ENCODE data around the gene SND1. TPM values are rescaled to one million over a fixed set of nuclear protein-coding genes. Genes with fewer than 3 reads are reported as not detected.
A peak's percentile ranks its signal among the peaks of the same experiment; 100 is the strongest.

The SND1 gene
- total and polyA plus RNA-seq, 2 donors (not counting 3 experiments of a cell fraction or from before 2014, with no cell fraction given) = 116 to 249 TPM

DNA sequence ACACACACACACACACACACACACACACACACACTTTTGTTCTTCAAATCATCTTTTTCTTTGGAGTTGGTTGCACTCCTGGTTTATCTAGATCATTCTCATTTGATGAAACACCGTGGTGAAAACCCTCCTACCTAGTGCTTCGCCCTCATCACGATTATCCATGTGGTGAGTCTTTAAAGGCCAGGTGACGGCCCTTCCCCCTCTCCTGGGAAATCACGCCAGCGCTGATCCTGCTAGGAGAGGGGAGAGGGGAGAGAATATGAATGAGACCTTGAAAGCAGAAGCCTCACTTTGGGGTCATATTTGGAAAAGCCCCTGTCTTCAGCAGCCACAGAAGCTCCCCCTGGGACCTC is 483.1 kb downstream of the SND1 start:
- BruUV-seq (replicated peaks) = no TSS peak
- dilution Hi-C loops (cut with MboI; ENCODE audit: extremely low pct_ligation_motif_present, low sequenced_read_pairs) = no loop called here
- POLR2A ChIA-PET = no interaction called here
- H3K9ac ChIP-seq (replicated peaks; ENCODE audit: extremely low read depth, insufficient read depth, low read length) = peak overlapping the region; percentile 13
- no peaks in the 10 kb centered on the region for H3K36me3 ChIP-seq (ENCODE audit: control insufficient read depth in 2 of 2, extremely low read depth in 1 of 2, insufficient read depth in 2 of 2, low read length in 2 of 2)
- TF ChIP-seq EZH2 (IDR thresholded peaks at IDR 0.05; ENCODE audit: borderline replicate concordance, low read depth, low read length, severe bottlenecking) (no peak), MYC (IDR thresholded peaks at IDR 0.05; ENCODE audit: low read depth, low read length) (no peak), JUN (IDR thresholded peaks at IDR 0.05; ENCODE audit: borderline replicate concordance, insufficient read depth, insufficient read length, low read depth) (no peak), POLR2A (IDR thresholded peaks at IDR 0.05; ENCODE audit: low read depth, low read length) (no peak), POLR2AphosphoS5 (IDR thresholded peaks at IDR 0.05; ENCODE audit: insufficient read depth, low read depth, low read length) (no peak), FOS (IDR thresholded peaks at IDR 0.05; ENCODE audit: borderline replicate concordance, insufficient read depth, low read length) (no peak), GATA2 (IDR thresholded peaks at IDR 0.05; ENCODE audit: insufficient read depth, insufficient read length, low read depth, low read length) (no peak)
- TF ChIP-seq, protein P1, sequence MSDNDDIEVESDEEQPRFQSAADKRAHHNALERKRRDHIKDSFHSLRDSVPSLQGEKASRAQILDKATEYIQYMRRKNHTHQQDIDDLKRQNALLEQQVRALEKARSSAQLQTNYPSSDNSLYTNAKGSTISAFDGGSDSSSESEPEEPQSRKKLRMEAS (IDR thresholded peaks at IDR 0.05; ENCODE audit: insufficient read depth, insufficient read length) = no peak
- TF ChIP-seq, protein P2, sequence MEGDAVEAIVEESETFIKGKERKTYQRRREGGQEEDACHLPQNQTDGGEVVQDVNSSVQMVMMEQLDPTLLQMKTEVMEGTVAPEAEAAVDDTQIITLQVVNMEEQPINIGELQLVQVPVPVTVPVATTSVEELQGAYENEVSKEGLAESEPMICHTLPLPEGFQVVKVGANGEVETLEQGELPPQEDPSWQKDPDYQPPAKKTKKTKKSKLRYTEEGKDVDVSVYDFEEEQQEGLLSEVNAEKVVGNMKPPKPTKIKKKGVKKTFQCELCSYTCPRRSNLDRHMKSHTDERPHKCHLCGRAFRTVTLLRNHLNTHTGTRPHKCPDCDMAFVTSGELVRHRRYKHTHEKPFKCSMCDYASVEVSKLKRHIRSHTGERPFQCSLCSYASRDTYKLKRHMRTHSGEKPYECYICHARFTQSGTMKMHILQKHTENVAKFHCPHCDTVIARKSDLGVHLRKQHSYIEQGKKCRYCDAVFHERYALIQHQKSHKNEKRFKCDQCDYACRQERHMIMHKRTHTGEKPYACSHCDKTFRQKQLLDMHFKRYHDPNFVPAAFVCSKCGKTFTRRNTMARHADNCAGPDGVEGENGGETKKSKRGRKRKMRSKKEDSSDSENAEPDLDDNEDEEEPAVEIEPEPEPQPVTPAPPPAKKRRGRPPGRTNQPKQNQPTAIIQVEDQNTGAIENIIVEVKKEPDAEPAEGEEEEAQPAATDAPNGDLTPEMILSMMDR (IDR thresholded peaks at IDR 0.05; ENCODE audit: extremely low read depth in 1 of 2, insufficient read depth in 1 of 2, low read depth in 1 of 2, low read length in 2 of 2) = no peak
- intact Hi-C loops (cut with micrococcal nuclease) = loop anchor here (5.0 to 10.0 kb wide), 2 partner anchors 430 to 548 kb away; partner anchors contain the start of genes ARF5 and GCC1
- H2AFZ ChIP-seq (ENCODE audit: low read depth, low read length) = peak overlapping the region; percentile 92
- H3K4me3 ChIP-seq (replicated peaks in 1 of 3; ENCODE audit: insufficient read depth in 1 of 3, low read depth in 1 of 3, low read length in 3 of 3) = no peak overlapping the region
- peaks cover 15 to 30% of the 10 kb centered on the region in 2 experiments for H3K27me3 ChIP-seq (ENCODE audit: control insufficient read depth in 2 of 2, insufficient read depth in 2 of 2, low read length in 2 of 2)
- peak overlapping the region; percentile 89 for H3K4me2 ChIP-seq (ENCODE audit: insufficient read depth, low read length)
- no peak for DNase-seq (ENCODE audit: low read depth, low spot score)
- CTCF ChIA-PET = interaction anchor here (0.6 to 4.3 kb wide), 23 partner anchors 8 to 547 kb away, joined by 3 to 66 read pairs (median 4); partner anchors contain the start of genes ARF5 and LRRC4
- no peaks in the 10 kb centered on the region for H3K9me3 ChIP-seq (replicated peaks; ENCODE audit: control insufficient read depth, insufficient read depth, low read length)
- H3K27ac ChIP-seq (ENCODE audit: insufficient read depth, low read depth, low read length) = no peak overlapping the region
- no peaks in the 10 kb centered on the region for H3K9me1 ChIP-seq (replicated peaks; ENCODE audit: control insufficient read depth, extremely low read depth, insufficient read depth, low read length)
- peaks cover 37% of the 10 kb centered on the region for H3K4me1 ChIP-seq (ENCODE audit: control insufficient read depth, extremely low read depth, insufficient read depth, low read length)
- no peaks in the 10 kb centered on the region for H4K20me1 ChIP-seq (replicated peaks; ENCODE audit: control insufficient read depth, extremely low read depth, insufficient read depth, low read length)
- no peaks in the 10 kb centered on the region for H3K79me2 ChIP-seq (ENCODE audit: control insufficient read depth, insufficient read depth, low read length)
- FAIRE-seq = no peak

All from endothelial cell of umbilical vein (primary cell).